Astrocyte of the cerebellum (primary cell): ENCODE results near the gene CLDN1.

Experiments
- DNase-seq: peaks from one replicate; pipeline ENCODE4 v3.0.0-alpha.2; 2011; ENCODE audit warnings: low read depth
- H3K4me3 ChIP-seq: 2 replicates; pipeline ENCODE4 v1.5.1; 2011; ENCODE audit warnings: mild to moderate bottlenecking, low read depth, low read length, moderate library complexity
- CTCF ChIP-seq: IDR thresholded peaks from 2 replicates; pipeline ENCODE4 v1.5.1; 2012; ENCODE audit warnings: low read length, low read depth, moderate library complexity, mild to moderate bottlenecking; ENCODE audit errors: missing control alignments
- in situ Hi-C: cut with HindIII; loops from 2 replicates; pipeline ENCODE4 v1.10.0; 2017; ENCODE audit warnings: low sequenced_read_pairs

The CLDN1 gene

GRCh38 chr3:190325923-190326322, 3.7 kb upstream of the CLDN1 start:
- TF ChIP-seq CTCF, result no peak
- no peak for DNase-seq
- in situ Hi-C loops, result no loop called here
- no peak overlapping the region for H3K4me3 ChIP-seq

- H3K4me3 ChIP-seq, result no peak overlapping the region
- no peak for TF ChIP-seq CTCF
- in situ Hi-C loops, result no loop called here
- DNase-seq, result no peak
Observed at GRCh38 chr3:190323246-190323626, 990 bp upstream of the CLDN1 start.

- no peak for DNase-seq
- peak overlapping the region; percentile 52 for H3K4me3 ChIP-seq
- TF ChIP-seq CTCF, result no peak
- in situ Hi-C loops, result no loop called here
Observed at GRCh38 chr3:190322604-190323245, 479 bp upstream of the CLDN1 start.

GRCh38 chr3:190320594-190321362, 1.5 kb downstream of the CLDN1 start:
- DNase-seq, result no peak
- no peak overlapping the region for H3K4me3 ChIP-seq
- TF ChIP-seq CTCF, result no peak
- in situ Hi-C loops, result no loop called here

- no peak for DNase-seq
- TF ChIP-seq CTCF, result no peak
- no peak overlapping the region for H3K4me3 ChIP-seq
- in situ Hi-C loops, result loop anchor here (5.0 kb wide), 1 partner anchor 352 kb away; no protein-coding TSS in a partner anchor
Observed at GRCh38 chr3:190319660-190320059, 2.6 kb downstream of the CLDN1 start.

- no peak for DNase-seq
- in situ Hi-C loops, result loop anchor here (5.0 kb wide), 1 partner anchor 351 kb away; no protein-coding TSS in a partner anchor
- H3K4me3 ChIP-seq, result no peak overlapping the region
- no peak for TF ChIP-seq CTCF
Observed at GRCh38 chr3:190318666-190319065, 3.6 kb downstream of the CLDN1 start.
